H1 (cell line): ENCODE results near the gene CNIH3. TPM values are rescaled to one million over a fixed set of nuclear protein-coding genes. Genes with fewer than 3 reads are reported as not detected.
A peak's percentile ranks its signal among the peaks of the same experiment; 100 is the strongest.

Experiments used
- CTCF ChIA-PET: fragments of 300-600 bp; sonication (Branson Sonifier 250); formaldehyde crosslinking; loops from one replicate; lab custom pipeline; 2021; ENCODE audit not compliant: partially characterized antibody; lab: Charles Lee
- POLR2A ChIA-PET: fragments of 300-600 bp; sonication (Branson Sonifier 250); formaldehyde crosslinking; loops from one replicate; lab custom pipeline; 2021; ENCODE audit warnings: inconsistent platforms; ENCODE audit not compliant: partially characterized antibody; lab: Charles Lee
- DNase-seq, 2 experiments: peaks; one replicate each; pipeline versions ENCODE4 v3.0.0 to v3.0.0-alpha.2; 2010 to 2022; ENCODE audit warnings: low spot score in 2 of 2, low read depth in 1 of 2, mixed read lengths in 1 of 2
- FAIRE-seq: peaks from 2 replicates; lab custom pipeline; 2011; peaks lifted over from hg19 to GRCh38; lab: Jason Lieb, UNC
- H2AFZ ChIP-seq: 2 replicates; pipeline ENCODE4 v1.8.1; 2012; ENCODE audit warnings: low read length, inconsistent platforms
- H2AK5ac ChIP-seq: 2 replicates; pipeline ENCODE4 v1.6.1; 2013; ENCODE audit warnings: low read depth, low read length
- H2BK120ac ChIP-seq: replicated peaks from 2 replicates; pipeline ENCODE3; 2013; ENCODE audit warnings: low read depth, low read length, inconsistent platforms
- H2BK12ac ChIP-seq: 2 replicates; pipeline ENCODE4 v1.6.1; 2013; ENCODE audit warnings: low read depth, low read length
- H2BK15ac ChIP-seq: 2 replicates; pipeline ENCODE4 v1.6.1; 2013; ENCODE audit warnings: low read length
- H2BK20ac ChIP-seq: 2 replicates; pipeline ENCODE4 v1.6.1; 2013; ENCODE audit warnings: low read length
- H2BK5ac ChIP-seq: 2 replicates; pipeline ENCODE4 v1.6.1; 2013; ENCODE audit warnings: low read depth, low read length
- H3K14ac ChIP-seq: 2 replicates; pipeline ENCODE4 v1.6.1; 2013; ENCODE audit warnings: inconsistent platforms; ENCODE audit not compliant: insufficient read length
- H3K18ac ChIP-seq: 2 replicates; pipeline ENCODE4 v1.6.1; 2013; ENCODE audit warnings: low read length; ENCODE audit errors: extremely low read depth
- H3K23ac ChIP-seq: 2 replicates; pipeline ENCODE4 v1.6.1; 2013; ENCODE audit warnings: inconsistent platforms; ENCODE audit not compliant: insufficient read length
- H3K23me2 ChIP-seq: 2 replicates; pipeline ENCODE4 v1.6.1; 2013; ENCODE audit warnings: low read depth, low read length
- H3K27ac ChIP-seq: 2 replicates; pipeline ENCODE4 v1.6.1; 2011; ENCODE audit warnings: low read depth, low read length, inconsistent platforms
- H3K27me3 ChIP-seq, 4 experiments: replicated peaks in 1 of 4; 1 replicate in 1 of 4; 2 replicates in 3 of 4; pipeline versions ENCODE4 v1.6.1 to v1.8.1; 2011 to 2013; ENCODE audit warnings: low read length in 3 of 4, mild to moderate bottlenecking in 3 of 4, inconsistent platforms in 2 of 4, mixed read lengths in 2 of 4, moderate library complexity in 1 of 4; ENCODE audit not compliant: control insufficient read depth in 3 of 4, insufficient read depth in 3 of 4; ENCODE audit errors: extremely low read depth in 1 of 4
- H3K36me3 ChIP-seq, 4 experiments: 2 replicates each; pipeline versions ENCODE4 v1.6.1 to v1.8.1; 2011 to 2013; ENCODE audit warnings: mild to moderate bottlenecking in 4 of 4, low read length in 3 of 4, moderate library complexity in 2 of 4, control low read depth in 1 of 4, inconsistent platforms in 1 of 4; ENCODE audit not compliant: insufficient read depth in 4 of 4, control insufficient read depth in 2 of 4
- H3K4ac ChIP-seq: replicated peaks from 2 replicates; pipeline ENCODE3; 2013; ENCODE audit warnings: low read length, low read depth, mixed read lengths, inconsistent platforms; ENCODE audit not compliant: insufficient read length
- H3K4me1 ChIP-seq, 4 experiments: replicated peaks in 1 of 4; 1 replicate in 1 of 4; 2 replicates in 3 of 4; pipeline versions ENCODE4 v1.6.1 to v1.8.1; 2011 to 2013; ENCODE audit warnings: low read length in 3 of 4, inconsistent platforms in 2 of 4, mixed read lengths in 1 of 4; ENCODE audit not compliant: insufficient read depth in 4 of 4, control insufficient read depth in 3 of 4
- H3K4me2 ChIP-seq, 2 experiments: 2 replicates each; pipeline versions ENCODE4 v1.6.1 to v1.8.1; 2011 to 2013; ENCODE audit warnings: low read depth in 2 of 2, low read length in 2 of 2, control low read depth in 1 of 2, inconsistent platforms in 1 of 2, mild to moderate bottlenecking in 1 of 2; ENCODE audit not compliant: insufficient read depth in 1 of 2
- H3K4me3 ChIP-seq, 4 experiments: fragments of 200-600, 300-600 bp in 1 of 4; sonication (generic), shearing (Covaris generic), sonication (Bioruptor Twin) in 1 of 4; 2 replicates each; pipeline versions ENCODE4 v1.5.1 to v1.8.1; 2011 to 2016; ENCODE audit warnings: low read length in 4 of 4, low read depth in 3 of 4, control low read depth in 2 of 4, inconsistent platforms in 2 of 4, mild to moderate bottlenecking in 2 of 4, mixed read lengths in 1 of 4, moderate library complexity in 1 of 4; ENCODE audit not compliant: insufficient read depth in 2 of 4; ENCODE audit errors: extremely low read depth in 1 of 4
- H3K56ac ChIP-seq: replicated peaks from 2 replicates; pipeline ENCODE3; 2013; ENCODE audit warnings: low read depth, mild to moderate bottlenecking, mixed read lengths, low read length, inconsistent platforms; ENCODE audit not compliant: insufficient read length
- H3K79me1 ChIP-seq: 2 replicates; pipeline ENCODE4 v1.6.1; 2013; ENCODE audit warnings: low read depth, low read length, control low read depth
- H3K79me2 ChIP-seq, 2 experiments: 2 replicates each; pipeline versions ENCODE4 v1.6.1 to v1.8.1; 2012 to 2013; ENCODE audit warnings: low read length in 2 of 2, mild to moderate bottlenecking in 2 of 2, inconsistent platforms in 1 of 2; ENCODE audit not compliant: insufficient read depth in 2 of 2, control insufficient read depth in 1 of 2
- H3K9ac ChIP-seq, 4 experiments: replicated peaks in 1 of 4; 1 replicate in 1 of 4; 2 replicates in 3 of 4; pipeline versions ENCODE4 v1.6.1 to v1.8.1; 2011 to 2013; ENCODE audit warnings: low read depth in 3 of 4, low read length in 3 of 4, control low read depth in 2 of 4, mild to moderate bottlenecking in 2 of 4, moderate library complexity in 2 of 4, inconsistent platforms in 1 of 4; ENCODE audit errors: extremely low read depth in 1 of 4
- H3K9me3 ChIP-seq, 2 experiments: 2 replicates each; pipeline versions ENCODE4 v1.6.1 to v1.8.1; 2012 to 2013; ENCODE audit warnings: mild to moderate bottlenecking in 2 of 2, moderate library complexity in 2 of 2, control low read depth in 1 of 2, inconsistent platforms in 1 of 2, low read depth in 1 of 2, low read length in 1 of 2, mixed read lengths in 1 of 2; ENCODE audit not compliant: insufficient read depth in 2 of 2
- H4K20me1 ChIP-seq, 2 experiments: replicated peaks in 1 of 2; 2 replicates each; pipeline versions ENCODE3 to v1.8.1; 2011 to 2013; ENCODE audit warnings: inconsistent platforms in 2 of 2, low read length in 2 of 2, mild to moderate bottlenecking in 1 of 2; ENCODE audit not compliant: insufficient read depth in 2 of 2, control insufficient read depth in 1 of 2
- H4K5ac ChIP-seq: 2 replicates; pipeline ENCODE4 v1.6.1; 2013; ENCODE audit warnings: low read length, low read depth, mixed read lengths, inconsistent platforms; ENCODE audit not compliant: insufficient read length
- H4K8ac ChIP-seq: 2 replicates; pipeline ENCODE4 v1.8.0; 2013; ENCODE audit warnings: mild to moderate bottlenecking, moderate library complexity, low read length, inconsistent platforms; ENCODE audit not compliant: insufficient read depth; ENCODE audit errors: extremely low read depth
- H4K91ac ChIP-seq: replicated peaks from 2 replicates; pipeline ENCODE3; 2013; ENCODE audit warnings: low read length, mixed read lengths, inconsistent platforms; ENCODE audit not compliant: insufficient read length
- BACH1 ChIP-seq: IDR thresholded peaks from 2 replicates; pipeline ENCODE4 v1.6.1; 2012; ENCODE audit warnings: low read length, improper control_type of control experiment
- CEBPB ChIP-seq: IDR thresholded peaks from 2 replicates; pipeline ENCODE4 v1.6.1; 2012; ENCODE audit warnings: low read depth, low read length
- CHD1 ChIP-seq: IDR thresholded peaks from 2 replicates; pipeline ENCODE4 v1.6.1; 2012; ENCODE audit warnings: low read depth, low read length, improper control_type of control experiment
- CHD2 ChIP-seq: IDR thresholded peaks from 2 replicates; pipeline ENCODE4 v1.6.1; 2012; ENCODE audit warnings: low read length, improper control_type of control experiment
- EZH2 ChIP-seq: fragments of 200-600 bp; sonication (generic); IDR thresholded peaks from 2 replicates; pipeline ENCODE4 v1.7.1; 2012; ENCODE audit warnings: low read depth, mild to moderate bottlenecking, moderate library complexity, low read length, inconsistent platforms; ENCODE audit not compliant: severe bottlenecking
- JUN ChIP-seq: IDR thresholded peaks from 2 replicates; pipeline ENCODE4 v1.6.1; 2011; ENCODE audit warnings: low read depth, mild to moderate bottlenecking, improper control_type of control experiment, low read length
- KDM1A ChIP-seq: fragments of 200-600, 300-600 bp; sonication (generic); IDR thresholded peaks from 2 replicates; pipeline ENCODE4 v1.7.1; 2016; ENCODE audit warnings: mild to moderate bottlenecking, low read length, borderline replicate concordance
- PHF8 ChIP-seq: fragments of 200-600 bp; sonication (generic); conservative IDR thresholded peaks from 2 replicates; pipeline ENCODE4 v1.7.1; 2012; ENCODE audit warnings: low read depth, mild to moderate bottlenecking, inconsistent platforms, low read length, moderate library complexity
- RAD21 ChIP-seq, 2 experiments: IDR thresholded peaks in 1 of 2; conservative IDR thresholded peaks in 1 of 2; 2 replicates each; pipeline ENCODE4 v1.6.1; 2011; ENCODE audit warnings: low read depth in 2 of 2, low read length in 2 of 2, improper control_type of control experiment in 1 of 2, inconsistent platforms in 1 of 2, mild to moderate bottlenecking in 1 of 2, moderate library complexity in 1 of 2
- RBBP5 ChIP-seq: IDR thresholded peaks from 2 replicates; pipeline ENCODE4 v1.7.1; 2012; ENCODE audit warnings: low read depth, mild to moderate bottlenecking, inconsistent platforms, low read length, moderate library complexity, borderline replicate concordance
- RNF2 ChIP-seq: fragments of 200-900, 300-1000 bp; sonication (generic); IDR thresholded peaks from 2 replicates; pipeline ENCODE4 v1.7.1; 2016; ENCODE audit warnings: borderline replicate concordance, low read depth, mild to moderate bottlenecking, antibody characterized with exemption, low read length; ENCODE audit not compliant: poor library complexity, severe bottlenecking; ENCODE audit errors: missing control alignments
- RXRA ChIP-seq: IDR thresholded peaks from 2 replicates; pipeline ENCODE4 v1.6.1; 2011; ENCODE audit warnings: low read depth, mild to moderate bottlenecking, low read length, moderate library complexity; ENCODE audit not compliant: insufficient read depth
- TCF12 ChIP-seq: IDR thresholded peaks from 2 replicates; pipeline ENCODE4 v1.6.1; 2011; ENCODE audit warnings: low read depth, mild to moderate bottlenecking, low read length
- YY1 ChIP-seq: IDR thresholded peaks from 2 replicates; pipeline ENCODE4 v1.6.1; 2011; ENCODE audit warnings: low read depth, mild to moderate bottlenecking, low read length
- WGBS, 2 experiments: shearing (Covaris generic) in 1 of 2; methylation state at CpG; one replicate each; pipeline versions ENCODE4 v1.1.6 to v1.1.7; 2013 to 2015; ENCODE audit warnings: low lambda C conversion rate in 2 of 2, mixed read lengths in 2 of 2, inconsistent platforms in 1 of 2, low coverage in 1 of 2, missing lambda C conversion rate in 1 of 2; ENCODE audit not compliant: insufficient replicate concordance in 2 of 2, insufficient coverage in 1 of 2, insufficient read length in 1 of 2; ENCODE audit errors: extremely low coverage in 1 of 2, missing lambda C conversion rate in 1 of 2; 5-methylcytosine and 5-hydroxymethylcytosine counted together
- polyA plus RNA-seq, 7 experiments: library from polyadenylated mRNA; depleted of rRNA in 3 of 7; stranded (reverse) in 5 of 7; unstranded in 2 of 7; fragments of >200 nt in 5 of 7; fragments of 200-250 nt in 2 of 7; gene quantifications; 1 replicate in 5 of 7; 2 replicates in 1 of 7; 4 replicates in 1 of 7; pipeline versions ENCODE4 v1.2.1 to v1.2.3, GENCODE V29; 2011 to 2013; ENCODE audit warnings: missing spikeins in 2 of 7, mixed read lengths in 2 of 7
- total RNA-seq: library from RNA; stranded (reverse); fragmentation: NEBNext Ultra II Directional; extraction: Animal tissue kit (Norgen Biotek cat#: 25700); gene quantifications from 2 replicates; pipeline ENCODE4 v1.2.1, GENCODE V29; 2021

Gene CNIH3
- total and polyA plus RNA-seq, 2 of the 8 experiments (the other 6 are each of a cell fraction or from before 2014, with no cell fraction given) = 3.7 to 5.6 TPM

GRCh38 chr1:224632921-224633321 lies 16.8 kb downstream of the CNIH3 start:
- H3K23ac ChIP-seq = no peak overlapping the region
- H3K79me2 ChIP-seq = no peaks in the 10 kb centered on the region
- peaks cover 0 to 2% (median 0%) of the 10 kb centered on the region in 4 experiments; a peak in 2 of 8 replicates for H3K36me3 ChIP-seq
- H2BK120ac ChIP-seq = no peak overlapping the region
- H4K5ac ChIP-seq = no peak overlapping the region
- CTCF ChIA-PET = interaction anchor here (1.7 to 7.8 kb wide), 6 partner anchors 12 to 262 kb away, joined by 5 to 94 read pairs (median 10); partner anchors contain the start of gene CNIH3
- H3K14ac ChIP-seq = no peak overlapping the region
- no peak overlapping the region for H2AFZ ChIP-seq
- H3K9me3 ChIP-seq = no peaks in the 10 kb centered on the region
- WGBS, 2 experiments = 75% methylated on average over 8 of the region's 8 CpGs; no CpG with 5 or more reads in 1 of the 2 experiments
- H3K4me3 ChIP-seq = no peak overlapping the region
- no peaks in the 10 kb centered on the region for H3K23me2 ChIP-seq
- no peak overlapping the region for H4K8ac ChIP-seq
- H2BK12ac ChIP-seq = no peak overlapping the region
- DNase-seq = no peak
- H3K56ac ChIP-seq = no peak overlapping the region
- H4K20me1 ChIP-seq = no peaks in the 10 kb centered on the region
- no peak overlapping the region for H2BK15ac ChIP-seq
- FAIRE-seq = no peak
- no peak overlapping the region for H3K27ac ChIP-seq
- no peak overlapping the region for H4K91ac ChIP-seq
- H3K79me1 ChIP-seq = no peaks in the 10 kb centered on the region
- no peak overlapping the region for H3K9ac ChIP-seq
- H3K27me3 ChIP-seq = no peaks in the 10 kb centered on the region
- H2BK20ac ChIP-seq = no peak overlapping the region
- H2BK5ac ChIP-seq = no peak overlapping the region
- 0 out of 4 replicates have a peak overlapping the region, but pooled peaks of 1 of the 2 experiments have one; percentile 22 for H3K4me2 ChIP-seq
- H2AK5ac ChIP-seq = no peak overlapping the region
- peak overlapping the region; percentile 80; the same call in 1 of the 2 replicates for H3K18ac ChIP-seq
- POLR2A ChIA-PET = interaction anchor here (1.0 kb wide), 1 partner anchor 11 kb away, joined by 3 read pairs; no protein-coding TSS in a partner anchor
- H3K4me1 ChIP-seq = peaks cover 0 to 9% (median 5%) of the 10 kb centered on the region in 4 experiments; a peak in 5 of 7 replicates
- H3K4ac ChIP-seq = no peak overlapping the region
- TF ChIP-seq YY1 = no peak
- no peak for TF ChIP-seq RXRA
- no peak for TF ChIP-seq CHD2
- no peak for TF ChIP-seq RNF2
- no peak for TF ChIP-seq BACH1
- no peak for TF ChIP-seq CEBPB
- no peak for TF ChIP-seq RBBP5
- TF ChIP-seq PHF8 = no peak
- no peak for TF ChIP-seq JUN
- no peak for TF ChIP-seq EZH2
- TF ChIP-seq KDM1A = no peak
- no peak for TF ChIP-seq TCF12
- TF ChIP-seq RAD21 (IDR thresholded peaks at IDR 0.05 in 1 of 2, conservative IDR thresholded peaks at IDR 0.05 in 1 of 2; ENCODE audit: low read depth in 2 of 2, low read length in 2 of 2) = no peak
- TF ChIP-seq CHD1 = no peak
